ENCODE data around the gene CEP78.

- TF ChIP-seq POLR2A (IDR thresholded peaks at IDR 0.05; ENCODE audit: low read length) (no peak), GATA1 (IDR thresholded peaks at IDR 0.05; ENCODE audit: low read depth, low read length) (no peak)
Measured at GRCh38 chr9:78230761-78231160, 5.1 kb upstream of the CEP78 start.

Measured in erythroblast (primary cell).